Measurements from ENCODE around the gene MALRD1.

MALRD1 gene

DNA sequence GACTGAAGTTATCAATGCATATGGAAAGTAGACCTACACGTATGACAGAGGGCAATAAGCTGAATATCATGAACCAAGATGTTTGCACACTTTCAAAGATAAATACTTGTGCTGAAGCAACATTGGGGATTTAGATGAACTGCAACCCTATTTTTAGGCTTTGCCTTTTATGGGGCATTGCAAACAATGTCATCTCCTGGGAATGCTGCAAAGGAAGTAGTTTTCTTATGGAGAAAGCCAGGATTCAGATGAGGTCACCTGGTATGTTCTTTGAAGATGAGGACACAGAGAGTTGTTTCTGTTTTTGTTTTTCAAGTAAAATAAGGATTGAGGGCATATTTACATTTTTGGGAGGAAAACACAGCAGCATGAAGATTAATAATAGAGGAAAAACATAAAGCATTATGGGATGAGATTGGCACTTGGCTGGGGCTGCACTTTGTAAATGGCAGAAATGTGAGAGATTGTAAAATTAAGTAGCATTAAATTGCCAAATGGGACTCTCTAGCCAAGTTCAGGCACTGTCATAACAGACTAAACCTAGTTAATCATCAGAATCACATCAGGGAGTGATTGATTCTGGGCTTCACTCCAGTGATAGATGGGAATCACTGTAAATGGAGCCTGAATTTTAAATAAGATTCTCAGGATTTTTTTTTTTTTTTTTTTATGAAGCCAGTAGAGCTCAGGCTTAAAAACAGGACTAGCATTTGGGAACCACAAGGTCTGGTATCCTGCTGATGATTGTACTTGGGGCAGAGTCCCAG lies 63.1 kb downstream of the MALRD1 start:
- no peak for DNase-seq

DNA sequence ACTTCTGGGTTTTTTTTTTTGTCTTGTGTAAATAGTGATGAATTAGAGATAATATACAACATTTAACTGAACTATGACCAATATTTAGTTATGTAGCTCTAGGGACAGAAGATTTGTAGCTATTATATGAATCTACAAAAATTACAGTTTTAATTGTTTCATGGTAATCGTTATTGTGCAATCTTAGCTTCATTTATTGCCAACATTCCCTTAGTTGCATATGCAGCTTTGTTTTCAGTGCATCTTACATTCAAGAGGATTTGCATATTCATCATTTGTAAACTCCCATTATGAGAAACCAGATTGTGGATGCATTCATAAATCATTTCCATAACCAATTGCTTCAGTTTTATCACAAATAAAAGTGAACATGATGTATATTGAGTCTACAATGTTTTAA lies 68.8 kb downstream of the MALRD1 start:
- DNase-seq, result no peak

DNA sequence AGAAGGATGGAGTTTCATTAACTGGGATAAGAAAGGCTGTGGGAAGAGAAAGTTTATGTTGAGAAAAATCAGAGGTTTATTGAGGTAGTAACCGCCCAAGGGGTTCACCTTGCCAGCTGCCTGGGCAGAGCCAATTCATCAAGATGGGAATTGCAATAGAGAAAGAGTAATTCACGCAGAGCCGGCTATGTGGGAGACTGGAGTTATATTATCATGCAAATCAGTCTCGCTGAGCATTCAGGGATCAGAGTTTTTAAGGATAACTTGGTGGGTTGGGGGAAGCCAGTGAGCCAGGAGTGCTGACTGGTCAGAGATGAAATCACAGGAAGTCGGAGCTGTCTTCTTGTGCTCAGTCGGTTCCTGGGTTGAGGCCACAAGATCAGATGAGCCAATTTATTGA lies 70.6 kb downstream of the MALRD1 start:
- DNase-seq, result no peak

DNA sequence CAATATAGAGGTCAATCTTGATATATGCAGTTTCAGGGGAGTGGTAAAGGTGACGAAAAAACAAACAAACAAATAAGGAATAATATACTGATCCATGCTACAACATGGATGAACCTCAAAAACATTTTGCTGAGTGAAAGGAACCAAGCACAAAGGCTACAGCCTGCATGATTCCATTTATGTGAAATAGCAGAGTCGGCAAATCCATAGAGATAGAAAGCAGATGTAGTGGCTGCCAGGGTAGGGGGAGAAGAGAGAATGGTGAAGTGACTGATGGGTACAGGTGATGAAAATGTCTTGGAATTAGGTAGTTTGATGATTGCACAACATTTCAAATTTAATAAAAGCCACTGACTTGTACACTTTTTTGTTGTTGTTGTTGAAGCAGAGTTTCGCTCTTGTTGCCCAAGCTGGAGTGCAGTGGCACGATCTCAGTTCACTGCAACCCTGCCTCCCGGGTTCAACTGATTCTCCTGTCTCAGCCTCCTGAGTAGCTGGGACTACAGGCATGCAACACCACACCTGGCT lies 71.8 kb downstream of the MALRD1 start:
- DNase-seq, result no peak

DNA sequence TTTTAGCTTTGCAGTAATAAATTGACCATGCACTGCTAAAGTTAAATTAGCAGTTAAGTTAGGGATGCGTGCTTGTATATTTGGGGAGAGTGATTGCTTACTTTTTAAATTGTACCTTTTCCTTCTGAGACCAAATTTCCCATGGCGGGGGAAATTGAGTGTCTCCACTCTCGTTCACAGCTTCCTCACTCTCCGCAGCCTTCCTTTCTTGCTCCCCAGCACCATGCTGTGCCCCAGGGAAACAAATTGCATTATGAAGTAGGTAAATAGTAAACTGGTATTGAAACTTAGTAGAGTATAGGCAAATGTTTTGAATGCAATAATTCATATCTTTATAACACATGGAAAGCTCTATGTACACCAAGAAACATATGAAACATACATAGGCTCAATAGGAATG lies 85.4 kb downstream of the MALRD1 start:
- no peak for DNase-seq

DNA sequence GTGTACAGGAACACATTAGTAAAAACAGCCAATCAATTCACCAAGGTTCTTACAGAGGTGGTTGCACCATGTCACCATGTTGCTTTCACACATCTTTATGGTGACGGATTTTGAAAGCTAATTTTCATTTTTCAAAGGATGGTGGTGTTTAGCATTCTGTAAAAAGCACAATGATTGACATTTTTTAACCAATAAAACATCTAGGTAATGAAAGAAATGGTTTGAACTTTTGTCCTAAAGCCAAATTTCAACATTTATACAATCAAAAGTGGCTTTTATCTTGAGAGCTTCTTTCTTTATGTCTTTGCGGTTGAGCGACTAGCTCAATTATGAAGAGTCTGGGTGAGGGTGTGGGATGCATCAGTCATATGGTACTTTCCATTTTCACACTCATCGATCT lies 94.4 kb downstream of the MALRD1 start:
- DNase-seq, result no peak

DNA sequence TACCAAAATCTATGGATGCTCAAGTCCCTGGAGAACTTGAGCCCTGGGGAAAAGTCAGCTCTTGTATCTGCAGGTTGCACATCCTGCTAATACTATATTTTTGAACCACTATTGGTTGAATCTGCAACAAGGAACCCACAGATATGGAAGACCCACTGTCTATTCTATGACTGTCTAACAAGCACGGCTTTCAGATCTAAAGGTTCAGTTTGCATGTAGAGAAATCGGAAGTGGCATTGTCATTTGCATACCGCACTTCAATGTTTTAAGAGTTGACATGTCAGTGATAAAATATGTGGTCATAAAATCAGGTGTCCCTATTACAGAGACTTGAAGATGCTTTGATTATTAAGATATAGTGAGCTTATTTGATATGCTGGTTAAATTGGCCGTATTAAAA lies 95.6 kb downstream of the MALRD1 start:
- DNase-seq, result no peak

DNA sequence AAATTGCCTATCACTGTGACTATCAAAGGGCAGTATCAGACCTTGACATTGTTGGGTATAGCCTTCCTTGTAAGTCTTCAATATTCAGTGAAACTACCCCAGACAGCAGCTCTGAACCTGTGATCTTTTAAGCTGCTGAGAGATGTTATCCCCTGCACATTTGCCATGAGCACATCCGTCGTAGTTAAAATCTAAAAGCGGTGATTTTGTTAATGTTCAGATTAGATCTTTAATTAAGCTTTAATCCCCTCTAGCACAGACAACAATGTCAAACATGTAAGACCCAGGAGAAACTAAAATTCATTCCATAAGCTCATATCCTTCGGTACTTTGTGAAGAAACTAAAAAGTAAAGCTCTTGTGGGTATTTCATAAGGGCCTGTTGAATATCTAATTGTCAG lies 105.8 kb downstream of the MALRD1 start:
- DNase-seq, result no peak

DNA sequence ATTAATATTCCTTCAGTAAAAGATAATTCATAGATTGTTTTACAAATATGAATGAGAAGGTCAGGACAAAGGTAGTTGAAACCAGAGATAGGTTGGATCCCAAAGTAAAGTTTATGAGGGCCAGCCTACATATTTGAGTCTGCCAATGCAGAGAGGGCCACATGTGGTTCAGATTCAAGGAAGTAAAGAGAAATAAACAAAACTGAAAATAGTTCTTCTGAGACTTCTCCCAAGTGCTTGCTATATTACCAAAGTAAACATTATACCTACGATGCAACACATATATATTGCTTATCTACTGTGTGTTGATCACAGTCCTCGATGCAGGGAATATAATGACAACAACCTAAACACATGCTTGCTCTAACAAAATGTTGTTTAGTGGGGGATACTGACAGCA lies 109.8 kb downstream of the MALRD1 start:
- DNase-seq, result no peak

DNA sequence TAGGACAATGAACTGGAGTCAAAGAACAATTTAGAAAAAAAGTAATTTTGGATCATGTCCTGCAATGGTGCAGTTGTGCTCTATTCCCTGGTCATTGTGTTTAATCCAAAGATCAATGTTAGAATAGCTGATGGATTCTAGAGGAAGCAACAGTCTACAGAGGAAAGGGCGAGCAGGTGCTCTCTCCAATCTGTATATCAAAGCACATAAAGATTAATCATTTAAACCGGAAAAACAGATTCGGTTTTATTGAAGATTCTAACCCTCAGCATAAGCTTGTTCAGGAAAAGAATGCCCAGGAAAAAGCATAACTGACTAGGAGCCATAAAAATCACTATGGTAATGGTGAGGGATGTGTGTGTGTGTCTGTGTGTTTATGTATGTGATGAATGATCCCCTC lies 110.3 kb downstream of the MALRD1 start:
- no peak for DNase-seq

DNA sequence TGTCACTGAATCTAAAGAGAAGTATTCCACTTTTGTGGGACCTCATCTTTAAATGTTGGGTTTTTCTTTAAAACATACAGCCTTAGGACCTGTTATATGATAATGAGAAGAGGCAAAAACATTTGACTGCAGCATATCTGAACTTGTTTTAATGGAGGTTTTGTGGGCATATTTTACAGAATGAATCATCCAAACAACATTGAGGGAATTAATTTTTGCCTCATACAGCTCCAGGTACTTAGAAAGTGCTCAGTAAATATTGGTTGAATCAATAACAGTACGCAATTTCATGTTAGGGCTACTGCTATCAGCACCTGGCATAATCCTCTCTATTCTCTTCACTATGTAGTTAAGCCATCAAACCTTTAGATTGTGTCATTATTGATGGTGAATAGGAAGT lies 115.9 kb downstream of the MALRD1 start:
- no peak for DNase-seq

DNA sequence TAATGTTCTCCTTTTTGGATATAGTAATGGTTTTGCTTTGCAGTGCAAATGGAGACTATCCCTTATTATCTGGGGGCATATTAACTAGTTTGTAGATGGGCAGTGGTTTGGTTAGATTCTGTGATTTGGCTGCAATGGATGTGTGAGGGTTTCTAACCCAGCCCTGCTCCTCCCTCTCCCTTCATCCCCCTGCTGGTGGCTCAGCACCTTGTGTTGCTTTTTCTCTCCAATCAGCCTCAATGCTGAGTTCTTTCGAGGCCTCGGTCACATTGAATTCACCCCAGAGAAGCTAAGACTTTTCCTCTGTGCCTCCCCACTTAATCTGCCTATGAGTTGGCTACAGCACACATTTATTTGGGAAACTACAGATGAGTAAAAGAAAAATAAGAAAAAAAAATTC lies 120.0 kb downstream of the MALRD1 start:
- DNase-seq, result no peak

DNA sequence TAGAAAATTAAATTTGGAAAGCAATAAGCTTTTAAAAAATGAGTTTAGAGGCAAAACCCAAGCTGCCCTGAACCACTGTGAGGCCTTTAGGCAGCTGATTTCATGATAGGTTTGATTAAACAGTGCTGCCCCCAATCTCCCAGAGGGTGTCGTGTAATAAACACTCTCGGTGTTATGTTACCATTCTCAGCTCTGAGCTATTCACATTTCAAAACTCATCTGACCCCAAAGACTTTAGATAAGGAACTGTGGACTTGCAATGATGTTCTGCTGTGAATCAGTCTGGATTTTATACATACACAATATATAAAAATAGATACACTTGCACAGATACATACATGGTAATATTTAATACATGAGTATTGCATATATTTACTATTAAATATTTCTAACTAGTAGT lies 120.4 kb downstream of the MALRD1 start:
- no peak for DNase-seq

DNA sequence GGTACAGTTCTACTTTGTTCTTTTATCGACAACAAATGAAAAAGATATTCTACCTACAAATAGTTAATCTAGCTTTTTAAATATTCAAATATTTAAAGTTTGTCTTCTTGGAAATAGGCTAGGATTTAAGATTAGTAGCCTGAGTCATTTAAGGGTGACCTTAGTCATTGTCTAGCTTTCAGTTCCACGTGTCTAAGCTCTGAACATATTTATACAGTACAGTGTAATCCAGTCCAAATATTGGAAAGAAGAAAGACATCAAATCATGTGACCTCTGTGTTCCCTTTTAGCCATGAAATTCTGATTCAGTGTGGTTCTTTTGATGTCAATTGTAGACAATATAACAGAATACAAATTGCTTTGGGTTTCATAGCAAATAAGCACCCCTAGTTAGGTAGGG lies 121.1 kb downstream of the MALRD1 start:
- DNase-seq, result no peak

DNA sequence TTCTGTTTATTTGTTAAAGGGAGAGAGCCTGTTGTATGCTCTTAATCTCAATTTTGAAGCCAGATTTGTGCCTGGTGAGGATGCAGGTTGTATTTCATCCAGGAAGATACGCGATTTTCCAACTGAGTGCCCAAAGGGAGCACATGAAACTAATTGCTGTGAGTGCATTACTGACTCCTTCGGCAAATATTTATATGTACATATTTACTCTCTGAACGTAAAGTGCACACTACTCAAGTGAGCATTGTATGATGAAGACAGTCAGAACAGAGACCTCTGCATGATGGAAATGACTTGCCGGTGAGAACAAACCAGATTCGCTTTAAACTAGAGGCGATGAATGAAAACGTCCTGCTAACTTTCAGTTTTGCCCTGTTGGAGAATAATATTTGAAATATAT lies 130.1 kb downstream of the MALRD1 start:
- DNase-seq, result no peak

DNA sequence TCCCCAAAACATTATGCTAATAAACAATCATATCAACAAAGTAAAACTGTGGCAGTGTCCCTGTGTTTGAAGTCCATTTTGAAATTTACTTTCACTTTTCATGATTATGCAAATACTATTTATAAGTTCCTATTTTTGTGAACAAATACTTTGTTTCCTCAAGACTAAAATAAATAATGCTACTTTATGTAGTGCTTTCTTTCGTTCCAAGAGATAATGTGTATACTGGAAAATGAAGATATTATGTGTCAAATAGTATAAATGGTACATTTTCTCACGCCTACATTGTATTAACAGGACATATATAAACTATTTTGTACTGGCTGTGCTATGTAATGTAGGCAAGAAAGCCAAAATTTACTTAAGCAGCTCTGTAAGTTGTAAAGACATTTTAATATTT lies 136.3 kb downstream of the MALRD1 start:
- DNase-seq, result no peak

DNA sequence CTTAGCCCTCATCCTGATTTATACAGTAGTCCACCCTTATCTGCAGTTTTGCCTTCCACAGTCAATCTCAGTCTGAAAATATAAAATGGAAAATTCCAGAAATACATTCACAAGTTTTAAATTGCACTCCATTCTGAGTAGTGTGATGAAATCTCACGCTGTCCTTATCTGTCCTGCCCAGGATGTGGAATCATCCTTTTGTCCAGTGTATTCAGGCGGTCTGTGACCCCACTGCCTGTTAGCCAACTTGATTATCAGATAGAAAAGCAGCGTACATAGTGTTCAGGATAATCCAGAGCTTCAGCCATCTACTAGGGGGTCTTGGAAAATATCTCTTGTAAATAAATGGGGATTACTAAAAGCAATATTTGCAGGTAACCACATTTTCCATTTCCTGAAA lies 146.3 kb downstream of the MALRD1 start:
- DNase-seq, result no peak

DNA sequence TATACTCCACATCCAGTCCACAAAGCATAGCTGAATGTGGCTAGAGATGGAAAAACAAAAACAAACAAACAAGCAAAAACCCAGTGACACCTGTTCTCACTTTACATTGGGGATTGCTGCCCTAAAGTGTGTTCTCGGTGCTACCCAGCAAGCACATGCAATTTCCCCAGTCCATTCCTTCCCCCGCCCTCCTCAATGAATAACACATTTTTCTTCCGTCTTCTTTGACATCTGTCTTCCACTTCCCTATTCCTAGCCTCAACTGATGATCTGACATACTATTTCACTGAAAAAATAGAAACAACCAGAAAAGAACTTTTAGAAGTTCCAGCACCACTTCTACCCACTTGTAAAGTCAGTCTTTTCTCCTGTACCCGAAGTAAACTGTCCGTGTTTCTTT lies 147.1 kb downstream of the MALRD1 start:
- no peak for DNase-seq

DNA sequence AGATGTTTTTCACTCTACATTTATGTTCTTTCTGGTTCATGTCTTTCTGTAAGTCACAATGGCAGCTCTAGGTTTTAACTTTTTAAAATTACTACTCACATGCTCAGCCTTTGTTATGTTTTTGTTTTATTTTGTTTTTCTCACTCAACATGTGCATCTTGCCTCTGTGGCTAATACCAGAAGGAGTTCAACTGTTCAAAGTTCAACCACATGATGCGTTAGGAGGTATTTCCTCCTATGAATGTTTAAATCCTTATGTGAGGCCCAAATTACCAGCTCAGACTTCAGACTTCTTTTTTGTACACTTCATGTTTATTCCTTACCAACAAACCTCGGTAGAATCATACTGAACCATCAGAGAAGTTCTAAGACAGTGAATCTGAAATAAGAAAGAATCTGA lies 151.6 kb downstream of the MALRD1 start:
- no peak for DNase-seq

DNA sequence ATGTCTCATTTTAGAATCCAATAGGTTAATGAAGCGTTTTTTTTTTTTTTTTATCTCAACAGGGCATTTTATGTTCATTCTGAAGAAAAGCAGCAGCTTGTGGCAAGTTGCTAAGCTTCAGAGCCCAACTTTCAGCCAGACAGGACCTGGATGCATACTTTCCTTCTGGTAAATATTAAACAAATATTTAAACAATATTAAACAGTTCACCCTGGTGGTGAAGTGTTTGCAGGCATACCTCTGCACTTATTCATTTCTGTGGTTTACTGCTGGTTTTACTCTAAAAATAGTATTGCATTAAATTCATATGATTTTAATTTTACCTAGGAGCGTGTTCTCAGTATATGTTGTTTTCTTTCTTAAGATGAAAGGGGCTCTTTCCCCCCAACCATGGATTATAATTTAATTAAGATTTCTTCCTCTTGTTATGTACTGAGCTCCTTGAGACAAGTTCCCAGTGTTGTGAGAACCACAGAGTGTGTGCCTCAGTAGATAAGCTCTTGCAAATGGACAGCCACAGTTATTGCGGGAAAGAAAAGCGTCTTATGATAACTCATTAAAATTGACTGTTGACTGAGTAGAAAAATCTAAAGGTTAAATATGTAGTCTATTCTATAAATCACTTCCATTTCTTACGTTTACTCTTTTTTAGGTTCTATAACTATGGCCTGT lies 155.8 kb downstream of the MALRD1 start:
- DNase-seq, result no peak

DNA sequence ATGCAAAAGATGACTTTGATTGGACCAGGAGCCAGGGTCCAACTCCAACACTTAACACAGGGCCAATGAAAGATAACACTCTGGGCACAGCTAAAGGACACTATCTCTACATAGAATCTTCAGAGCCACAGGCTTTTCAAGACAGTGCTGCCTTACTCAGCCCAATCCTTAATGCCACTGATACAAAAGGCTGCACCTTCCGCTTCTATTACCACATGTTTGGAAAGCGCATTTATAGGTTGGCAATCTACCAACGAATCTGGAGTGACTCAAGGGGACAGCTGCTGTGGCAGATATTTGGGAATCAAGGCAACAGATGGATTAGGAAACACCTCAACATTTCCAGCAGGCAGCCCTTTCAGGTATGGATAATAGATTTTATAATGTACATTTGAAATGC lies 160.7 kb downstream of the MALRD1 start:
- no peak for DNase-seq

DNA sequence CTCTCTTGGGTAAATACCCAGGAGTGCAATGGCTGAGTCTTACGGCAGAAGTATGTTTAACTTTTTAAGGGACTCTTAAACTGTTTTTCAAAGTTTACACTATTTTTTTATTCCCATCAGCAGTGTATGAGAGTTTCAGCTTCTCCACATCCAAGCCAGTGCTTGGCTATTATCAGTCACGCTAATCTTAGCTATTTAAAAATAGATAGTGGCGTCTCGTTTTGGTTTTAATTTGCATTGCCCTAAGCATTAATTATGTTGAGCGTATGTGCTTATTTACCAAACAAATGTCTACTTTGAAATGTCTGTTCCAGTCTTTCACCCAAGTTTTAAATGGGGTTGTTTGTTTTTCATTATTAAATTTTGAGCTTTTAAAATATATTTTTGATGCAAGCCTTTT lies 164.0 kb downstream of the MALRD1 start:
- DNase-seq, result no peak

DNA sequence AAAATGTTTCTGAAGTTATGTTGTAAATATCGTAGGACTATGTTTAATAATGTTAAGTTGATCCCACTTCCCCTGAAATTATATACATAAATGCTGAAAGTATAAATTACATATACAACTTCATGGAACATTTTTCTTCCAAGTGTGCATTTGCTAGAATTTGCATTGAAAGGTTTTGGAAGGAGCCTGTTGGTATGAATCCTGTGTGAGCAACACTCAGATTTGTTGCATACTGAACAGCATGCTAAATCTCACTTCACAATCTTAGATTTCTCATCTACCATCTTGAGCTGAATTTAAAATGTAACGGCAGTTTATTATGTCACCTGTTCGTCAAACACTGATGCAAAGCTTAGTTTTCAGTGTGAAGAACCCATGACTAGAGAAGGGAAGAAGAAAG lies 172.6 kb downstream of the MALRD1 start:
- DNase-seq, result no peak

DNA sequence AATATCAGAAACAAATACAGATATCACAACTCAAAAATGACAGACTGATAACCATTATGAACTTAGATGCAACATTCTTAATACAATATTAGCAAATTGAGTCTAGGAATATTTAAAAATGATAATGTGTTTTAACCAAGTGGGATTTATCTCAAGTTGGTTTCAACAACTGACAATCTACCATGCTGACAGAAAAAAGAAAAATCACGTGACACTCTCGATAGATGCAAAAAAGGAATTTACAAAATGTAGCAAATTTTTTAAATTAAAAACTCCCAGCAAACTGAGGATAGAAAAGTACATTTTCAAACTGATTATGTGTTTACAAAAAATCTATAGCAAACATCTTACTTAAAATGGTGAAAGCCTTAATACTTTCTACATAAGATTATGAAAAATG lies 177.4 kb downstream of the MALRD1 start:
- no peak for DNase-seq

DNA sequence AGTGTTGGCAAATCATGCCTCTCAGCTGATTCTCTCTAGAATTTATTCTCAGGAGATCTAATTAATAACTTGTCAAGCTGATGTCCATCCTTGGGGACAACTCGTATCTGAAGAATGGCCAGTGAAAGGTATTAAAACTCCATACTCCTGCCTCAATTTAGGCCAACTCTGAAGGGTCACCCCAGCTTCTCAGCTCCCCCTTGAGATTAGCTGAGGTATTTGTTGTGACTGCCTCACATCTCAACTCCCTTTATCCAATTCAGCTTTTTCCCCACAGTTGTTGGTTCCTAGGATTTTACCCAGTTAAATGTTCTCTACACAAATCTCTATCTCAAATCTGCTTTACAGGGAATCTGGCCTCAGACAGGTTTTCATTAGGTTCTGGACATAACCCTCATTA lies 182.4 kb downstream of the MALRD1 start:
- DNase-seq, result no peak

All from NCI-H1417 treated with DMSO at 0.1 percent for 48 hours (cell line).